GM18507 (cell line): Measurements from ENCODE around the gene GDI1.
"Not testable (repeated sequence)": the region's sequence is repeated elsewhere in the genome, so short reads cannot be mapped to it uniquely, and the experiment has no call there.

ENCODE experiments used
- DNase-seq: peaks from one replicate; pipeline ENCODE4 v3.0.0; 2011; ENCODE audit warnings: low read depth; ENCODE audit not compliant: insufficient read length; ENCODE audit errors: extremely low spot score
- FAIRE-seq: peaks from 2 replicates; lab custom pipeline; 2011; peaks lifted over from hg19 to GRCh38; lab: Jason Lieb, UNC

Gene GDI1

DNA sequence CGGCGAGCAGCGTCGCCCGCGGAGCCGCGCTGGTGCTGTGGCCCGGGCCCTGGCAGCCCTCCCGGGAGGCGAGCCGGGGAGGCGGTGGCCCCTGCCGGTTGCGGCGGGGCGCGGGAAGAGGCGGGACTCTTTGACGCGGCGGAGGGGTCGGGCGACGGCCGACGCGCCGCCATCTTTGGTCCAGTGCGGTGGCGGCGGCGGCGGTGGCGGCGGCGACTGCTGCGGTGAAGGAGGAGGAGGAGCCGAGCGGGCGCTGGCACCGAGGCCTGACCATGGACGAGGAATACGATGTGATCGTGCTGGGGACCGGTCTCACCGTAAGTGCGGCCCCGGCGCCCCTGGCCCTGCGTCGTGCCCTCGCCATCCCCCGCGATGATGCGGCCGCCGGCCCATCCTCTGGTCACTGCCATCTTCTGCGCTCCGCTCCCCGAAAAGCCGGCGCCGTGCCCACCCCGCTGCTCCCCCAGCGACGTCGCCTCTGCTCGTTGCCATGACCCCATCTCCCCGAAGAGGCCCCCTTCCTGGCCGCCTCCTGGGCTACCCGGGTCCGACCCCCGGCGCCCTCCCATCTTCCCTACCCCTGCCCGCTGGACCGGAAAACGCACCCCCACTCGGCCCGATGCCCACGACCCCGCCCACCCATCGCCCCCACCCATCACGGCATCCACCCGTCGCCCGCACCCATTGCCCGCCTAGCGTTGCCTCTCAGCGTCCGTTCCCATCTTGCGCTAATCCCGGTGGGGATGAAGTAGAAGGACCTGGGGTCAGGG, at the start of gene GDI1:
TSS of gene GDI1 (plus strand) at position 172 of the 770 bp plus-strand sequence. CDS start at position 273, 101 bp downstream.
- no peak for DNase-seq
- FAIRE-seq, result peak; percentile 68

DNA sequence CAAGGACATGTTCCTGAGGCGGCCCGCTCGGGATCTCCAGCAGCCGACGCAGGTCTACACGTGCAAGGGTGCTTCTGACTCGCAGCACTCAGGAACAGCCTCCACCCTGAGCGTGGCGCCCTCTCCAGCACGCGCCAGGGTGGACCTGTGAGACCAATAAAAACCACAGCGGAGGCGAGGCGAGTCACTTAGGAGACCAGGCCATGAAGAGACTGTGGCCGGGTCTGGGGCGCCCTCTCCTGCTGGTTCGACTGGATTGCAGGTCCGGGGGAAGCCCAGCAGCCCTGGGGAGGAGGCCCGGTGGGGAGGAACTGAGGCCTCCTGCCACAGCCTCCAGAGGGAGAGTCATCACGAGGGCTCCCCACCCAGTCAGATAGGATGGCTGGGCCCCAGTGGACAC, 48.9 kb upstream of the GDI1 start:
- FAIRE-seq, DNase-seq: not testable (repeated sequence)

DNA sequence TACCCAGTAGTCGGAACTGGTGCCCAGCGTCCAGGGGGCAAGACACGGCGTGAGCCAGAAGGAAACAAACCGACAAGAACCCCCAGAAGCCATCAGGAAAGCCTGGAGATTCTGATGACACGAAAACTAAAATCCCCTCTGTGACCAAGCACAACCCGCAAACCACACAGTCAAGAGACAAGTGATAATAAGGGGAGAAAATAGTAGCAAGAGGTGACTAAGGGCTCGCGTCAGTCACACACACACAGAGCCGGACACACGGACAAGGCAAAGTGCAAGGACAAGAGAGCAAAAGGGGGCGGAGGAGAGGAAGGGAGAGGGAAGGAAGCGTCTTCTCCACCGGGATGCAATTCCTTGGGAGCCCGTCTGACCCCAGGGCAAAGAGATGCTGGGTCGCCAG, 48.3 kb upstream of the GDI1 start:
- peak; percentile 98 for FAIRE-seq
- not testable (repeated sequence) for DNase-seq

DNA sequence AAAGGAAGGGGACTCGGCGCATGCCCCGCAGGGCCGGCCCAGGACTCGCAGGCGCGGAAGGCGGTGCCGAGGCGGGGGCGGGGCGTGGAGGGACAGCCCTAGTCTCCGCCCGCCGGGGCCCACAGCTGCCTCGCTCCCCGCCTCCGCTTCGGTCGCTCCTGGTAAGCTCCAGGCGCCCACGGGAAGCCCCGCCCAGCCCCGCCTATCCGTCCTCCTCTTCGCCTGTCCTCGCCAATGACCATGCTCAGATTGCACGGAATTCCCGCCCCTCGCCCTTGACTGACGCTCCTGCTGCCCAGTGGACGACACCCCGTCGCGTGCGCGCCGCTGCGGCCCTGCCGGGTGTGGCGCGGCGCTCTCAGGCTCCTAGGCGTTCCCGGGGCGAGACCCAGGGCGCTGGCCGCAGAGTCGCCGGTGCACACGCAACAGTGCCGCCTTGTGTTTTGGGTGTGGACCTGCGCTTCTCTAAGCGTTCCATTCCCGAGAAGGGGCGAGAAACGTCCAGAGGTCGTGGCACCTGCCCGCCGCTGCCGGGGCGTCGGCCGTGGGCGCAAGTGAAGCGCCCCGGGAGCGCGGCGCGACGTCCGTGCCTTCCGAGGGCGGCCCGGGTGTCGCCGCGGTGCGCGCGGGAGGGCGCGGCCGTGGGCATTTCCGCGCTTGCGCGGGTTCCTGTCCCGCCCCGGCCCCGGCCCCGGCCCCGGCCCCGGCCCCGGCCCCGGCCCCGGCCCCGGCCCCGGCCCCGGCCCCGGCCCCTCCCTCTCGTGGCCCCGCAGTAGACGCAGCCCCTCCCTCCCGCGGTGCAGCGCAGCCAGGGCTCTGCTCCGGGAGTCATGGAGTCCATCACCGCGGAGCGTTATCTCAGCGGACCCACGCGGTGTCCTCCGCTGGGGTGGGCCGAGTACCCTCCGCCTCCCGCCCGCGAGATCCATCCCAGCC, 46.9 kb upstream of the GDI1 start:
- FAIRE-seq, result peak; percentile 100
- DNase-seq, result not testable (repeated sequence)

DNA sequence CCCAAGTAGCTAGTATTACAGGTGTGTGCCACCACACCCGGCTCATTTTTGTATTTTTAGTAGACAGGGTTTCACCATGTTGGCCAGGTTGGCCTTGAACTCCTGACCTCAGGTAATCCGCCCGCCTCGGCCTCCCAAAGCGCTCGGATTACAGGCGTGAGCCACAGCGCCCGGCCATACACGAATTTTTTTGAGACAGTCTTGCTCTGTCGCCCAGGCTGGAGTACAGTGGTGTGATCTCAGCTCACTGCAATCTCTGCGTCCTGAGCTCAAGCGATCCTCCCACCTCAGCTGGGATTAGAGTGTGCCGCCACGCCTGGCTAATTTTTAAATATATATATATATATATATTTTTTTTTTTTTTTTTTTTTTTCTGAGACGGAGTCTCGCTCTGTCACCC, 40.6 kb upstream of the GDI1 start:
- DNase-seq, FAIRE-seq: not testable (repeated sequence)

DNA sequence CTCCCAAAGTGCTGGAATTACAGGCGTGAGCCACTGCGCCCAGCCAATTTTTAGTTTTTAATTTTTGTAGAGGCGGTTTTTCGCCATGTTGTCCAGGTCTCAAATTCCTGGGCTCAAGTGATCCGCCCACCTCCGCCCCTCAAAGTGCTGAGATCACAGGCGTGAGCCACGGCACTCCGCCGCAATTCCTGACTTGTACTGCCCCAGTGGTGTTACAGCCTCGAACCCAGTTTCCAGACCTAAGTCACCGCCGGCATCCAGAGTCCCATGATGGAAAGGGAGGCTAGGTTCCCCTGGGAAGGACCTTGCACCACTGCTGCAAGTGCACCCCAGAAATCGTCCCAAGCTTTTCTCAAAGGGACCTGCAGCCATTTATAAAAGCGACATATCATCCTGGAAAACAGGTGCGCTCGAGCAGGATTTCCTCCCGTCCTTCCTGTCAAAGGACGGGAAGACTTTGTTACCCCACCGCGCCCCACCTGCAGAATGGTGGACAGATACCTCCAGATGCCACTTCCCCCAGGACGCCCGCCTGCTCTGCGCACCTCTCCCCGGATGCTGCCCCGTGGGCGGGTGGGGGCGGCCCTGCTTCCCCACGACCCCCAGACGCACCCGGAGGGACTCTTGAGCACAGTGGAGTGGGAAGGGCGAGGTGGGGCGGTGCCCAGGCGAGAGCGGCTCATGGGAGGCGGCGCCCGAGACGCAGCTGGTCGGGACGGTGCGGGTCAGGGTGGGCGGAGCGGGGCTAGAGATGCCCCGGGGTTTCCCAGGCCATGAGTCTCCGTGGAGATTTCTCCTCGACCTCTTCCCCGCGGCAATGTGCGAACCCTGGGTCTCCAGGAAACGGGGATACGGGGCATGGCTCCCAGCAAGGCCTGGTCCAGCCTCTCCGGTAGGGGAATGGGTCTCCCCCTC, 39.7 kb upstream of the GDI1 start:
- DNase-seq (no peak), FAIRE-seq (peak; percentile 83)

DNA sequence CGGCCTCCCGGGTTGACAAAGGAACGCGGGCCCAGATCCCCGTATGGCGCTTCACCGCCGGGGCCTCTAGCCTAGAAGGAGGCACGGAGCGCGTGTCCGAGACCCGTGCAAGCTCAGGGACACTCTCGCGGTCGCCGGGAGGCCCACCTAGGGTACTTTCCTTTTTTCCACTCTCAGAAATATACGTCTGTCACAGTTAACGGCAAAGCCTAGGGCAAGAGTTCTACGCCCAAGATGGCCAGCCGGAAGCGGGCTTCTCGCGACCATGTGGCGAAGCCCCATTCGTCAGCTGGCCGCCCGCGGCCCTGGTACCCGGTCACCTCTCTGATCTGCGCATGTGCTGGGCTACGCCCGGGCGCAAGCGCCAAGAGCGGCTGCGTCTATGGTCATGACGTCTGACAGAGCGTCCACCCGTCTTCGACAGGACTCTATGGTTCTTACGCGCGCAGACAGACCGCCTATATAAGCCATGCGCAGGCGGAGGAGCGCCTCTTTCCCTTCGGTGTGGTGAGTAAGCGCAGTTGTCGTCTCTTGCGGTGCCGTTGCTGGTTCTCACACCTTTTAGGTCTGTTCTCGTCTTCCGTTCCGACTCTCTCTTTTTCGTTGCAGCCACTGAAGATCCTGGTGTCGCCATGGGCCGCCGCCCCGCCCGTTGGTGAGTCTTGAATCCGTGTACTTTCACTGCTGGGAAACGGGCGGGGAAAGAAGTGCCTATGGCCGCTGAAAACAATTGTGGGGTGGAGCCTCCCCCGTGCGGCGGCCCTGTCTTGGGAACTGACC, 38.9 kb upstream of the GDI1 start, which contains the start of gene RPL10:
TSS of gene RPL10 (plus strand) at position 490 of the 780 bp plus-strand sequence. CDS start at position 633, 143 bp downstream.
- DNase-seq (peak; percentile 77), FAIRE-seq (peak; percentile 91)

DNA sequence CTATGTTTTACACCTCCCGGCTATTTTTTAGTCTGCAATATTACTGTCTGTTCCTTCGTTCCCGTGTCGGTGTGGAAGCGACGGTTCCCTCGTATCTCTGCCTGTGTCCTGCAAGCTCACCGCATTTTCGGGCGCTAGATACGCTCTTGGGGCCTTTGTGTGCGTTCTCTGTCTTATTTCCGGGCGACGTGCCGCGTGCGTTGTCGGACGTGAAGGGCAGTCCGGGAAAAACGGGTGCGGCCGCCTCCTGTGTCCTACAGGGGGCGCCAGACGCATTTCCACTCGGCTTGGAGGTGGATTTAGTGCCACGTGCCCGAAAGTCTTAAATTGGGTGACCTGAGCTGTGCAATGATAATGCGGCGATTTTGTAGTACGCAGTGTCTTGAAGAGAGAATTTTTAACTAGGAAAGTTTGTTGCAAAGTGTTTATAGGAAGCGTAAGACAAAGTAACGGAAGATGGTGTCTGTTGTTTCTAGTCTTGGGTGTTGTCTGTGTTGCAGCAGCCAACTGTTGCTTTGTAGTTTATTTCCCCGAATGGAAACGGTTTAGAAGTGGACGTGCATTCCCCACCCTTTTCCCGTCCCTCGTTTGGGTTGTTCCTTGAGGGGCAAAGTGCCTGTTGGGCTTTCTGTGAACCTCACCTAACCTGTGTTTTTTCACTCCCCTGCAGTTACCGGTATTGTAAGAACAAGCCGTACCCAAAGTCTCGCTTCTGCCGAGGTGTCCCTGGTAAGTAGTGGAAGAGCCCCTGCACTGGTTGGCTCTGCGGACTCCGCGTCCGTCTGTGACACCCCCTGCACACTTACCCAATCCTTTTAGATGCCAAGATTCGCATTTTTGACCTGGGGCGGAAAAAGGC, 38.1 kb upstream of the GDI1 start:
- FAIRE-seq (no peak), DNase-seq (no peak)

DNA sequence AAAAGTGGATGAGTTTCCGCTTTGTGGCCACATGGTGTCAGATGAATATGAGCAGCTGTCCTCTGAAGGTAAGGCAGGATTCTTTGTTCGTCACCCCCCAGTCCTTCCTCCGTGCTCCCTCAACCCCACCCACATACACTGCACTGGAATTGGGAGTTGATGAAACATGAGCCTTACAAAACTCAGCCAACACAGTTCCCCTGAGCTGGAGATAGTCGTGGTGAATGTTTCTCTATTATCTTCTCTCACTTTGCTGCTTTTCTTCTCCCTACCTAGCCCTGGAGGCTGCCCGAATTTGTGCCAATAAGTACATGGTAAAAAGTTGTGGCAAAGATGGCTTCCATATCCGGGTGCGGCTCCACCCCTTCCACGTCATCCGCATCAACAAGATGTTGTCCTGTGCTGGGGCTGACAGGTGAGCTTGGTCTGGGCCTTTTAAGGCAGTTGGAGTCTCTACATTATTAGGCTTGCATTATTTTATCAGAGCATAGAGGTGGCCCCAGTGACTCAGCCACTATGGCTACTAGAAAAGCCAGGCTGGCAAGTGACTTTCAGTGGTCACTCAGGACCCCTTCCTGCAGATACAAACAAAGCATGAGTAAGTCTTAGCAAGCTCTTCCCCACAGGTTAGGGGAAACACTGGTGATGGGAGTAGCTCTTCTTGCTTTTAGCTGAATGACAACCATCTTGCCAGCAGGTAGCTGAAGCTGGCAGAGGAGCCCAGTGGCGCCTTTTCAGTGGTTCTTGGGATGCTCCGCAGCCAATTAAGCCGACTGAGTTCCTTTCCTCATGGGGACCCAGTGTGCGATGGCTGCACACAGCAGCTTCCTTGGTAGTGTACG, 37.2 kb upstream of the GDI1 start:
- FAIRE-seq, result peak; percentile 18
- no peak for DNase-seq

DNA sequence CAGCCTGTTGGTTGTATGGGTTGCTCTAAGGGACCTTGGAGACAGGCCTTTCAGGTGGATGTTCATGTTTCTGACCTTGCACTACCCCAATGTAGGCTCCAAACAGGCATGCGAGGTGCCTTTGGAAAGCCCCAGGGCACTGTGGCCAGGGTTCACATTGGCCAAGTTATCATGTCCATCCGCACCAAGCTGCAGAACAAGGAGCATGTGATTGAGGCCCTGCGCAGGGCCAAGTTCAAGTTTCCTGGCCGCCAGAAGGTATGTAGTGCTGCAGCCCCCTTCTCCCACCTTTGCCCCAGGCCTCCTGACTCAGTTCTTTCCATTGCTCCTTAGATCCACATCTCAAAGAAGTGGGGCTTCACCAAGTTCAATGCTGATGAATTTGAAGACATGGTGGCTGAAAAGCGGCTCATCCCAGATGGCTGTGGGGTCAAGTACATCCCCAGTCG, 36.6 kb upstream of the GDI1 start:
- not testable (repeated sequence) for DNase-seq, FAIRE-seq

DNA sequence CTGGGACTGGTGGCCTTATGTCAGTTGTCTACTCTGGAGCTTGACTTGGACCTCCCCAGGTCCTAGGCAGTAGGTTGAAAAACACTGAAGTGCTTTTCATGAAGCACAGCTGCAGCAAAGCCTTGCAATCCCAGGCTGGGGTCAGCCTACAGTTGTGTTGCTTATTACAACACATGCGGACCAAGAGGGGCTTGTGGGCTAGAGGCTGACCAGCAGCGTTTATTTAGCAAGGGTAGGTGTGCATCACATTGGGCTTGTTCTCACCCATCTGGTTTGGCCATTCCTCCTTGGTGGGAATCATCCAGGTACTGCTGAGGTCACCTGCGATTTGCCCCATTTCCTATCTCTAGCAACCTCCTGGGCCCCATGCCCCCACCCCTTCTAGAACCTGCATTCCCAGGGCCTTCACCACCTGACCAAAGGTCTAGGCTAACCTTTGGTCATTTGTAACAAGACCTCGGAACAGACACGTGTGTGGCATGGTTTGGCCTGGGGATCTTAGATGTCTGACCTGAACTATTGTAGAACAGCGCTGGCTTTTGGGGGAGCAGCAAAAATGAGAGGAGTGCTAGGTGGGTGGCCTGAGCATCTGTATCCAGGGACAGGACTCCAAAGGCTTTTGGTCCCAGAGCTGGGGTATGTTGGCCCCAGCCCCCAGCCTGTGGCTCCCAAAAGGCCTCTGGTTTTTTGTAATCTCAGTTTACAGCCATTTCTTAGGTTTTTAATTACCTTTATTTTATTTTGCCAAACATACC, 35.7 kb upstream of the GDI1 start:
- FAIRE-seq (no peak), DNase-seq (no peak)

DNA sequence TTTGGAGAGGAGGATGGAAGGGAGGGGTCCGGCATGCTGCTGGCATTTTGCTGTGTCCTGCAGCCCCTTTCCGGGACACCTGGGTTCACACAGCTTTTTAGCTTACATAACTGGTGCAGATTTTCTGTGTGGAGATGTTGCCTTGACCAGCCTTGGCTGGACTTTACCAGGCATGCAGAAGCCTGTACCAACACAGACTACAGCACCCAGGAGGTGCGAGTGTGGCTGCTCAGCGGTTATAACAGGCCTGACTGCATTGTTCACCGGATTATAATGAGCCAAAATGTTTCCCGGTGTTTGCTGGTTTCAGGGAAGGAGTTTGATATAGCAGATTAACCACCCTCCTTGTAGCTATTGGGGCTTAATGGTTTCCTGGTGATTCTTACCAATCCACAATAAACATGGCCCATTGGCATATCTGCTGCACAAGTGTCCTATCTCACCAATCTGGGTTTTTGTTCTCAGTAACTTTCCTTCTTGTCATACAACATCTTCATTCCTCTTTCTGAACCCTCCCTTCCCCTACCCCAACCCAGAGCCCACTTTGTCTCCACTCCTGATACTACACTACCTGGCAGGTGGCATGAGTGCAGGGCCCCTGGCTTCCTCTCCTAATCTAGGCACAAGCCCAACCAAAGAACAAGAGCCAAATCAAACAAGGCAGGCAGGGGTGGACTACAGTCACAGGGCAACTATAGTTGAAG, 34.9 kb upstream of the GDI1 start:
- DNase-seq (no peak), FAIRE-seq (no peak)

DNA sequence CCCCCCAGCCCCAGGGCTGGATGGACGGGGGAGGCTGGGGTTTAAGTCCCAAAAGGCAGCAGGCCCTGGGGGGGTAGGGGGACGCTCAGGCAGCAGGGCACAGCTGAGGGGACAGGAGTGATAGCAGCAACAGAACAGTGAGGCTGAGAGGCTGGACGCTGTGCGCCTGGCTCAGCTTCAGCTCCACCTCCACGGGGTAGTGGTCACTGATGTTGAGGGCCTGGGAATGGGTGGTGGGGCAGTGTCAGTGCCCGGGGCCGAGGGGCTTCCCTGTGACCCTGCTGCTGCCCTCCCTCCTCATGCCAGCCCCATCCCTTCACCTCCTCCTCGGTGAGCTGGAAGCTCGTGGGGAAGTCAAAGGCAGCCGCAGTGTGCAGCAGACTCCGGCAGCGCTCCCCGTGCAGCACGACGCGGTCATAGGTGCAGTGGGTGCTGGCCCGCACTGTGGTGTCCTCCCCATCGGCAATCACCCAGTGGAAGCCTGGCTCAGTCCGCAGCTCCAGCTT, 34.3 kb upstream of the GDI1 start:
- DNase-seq (no peak), FAIRE-seq (no peak)

DNA sequence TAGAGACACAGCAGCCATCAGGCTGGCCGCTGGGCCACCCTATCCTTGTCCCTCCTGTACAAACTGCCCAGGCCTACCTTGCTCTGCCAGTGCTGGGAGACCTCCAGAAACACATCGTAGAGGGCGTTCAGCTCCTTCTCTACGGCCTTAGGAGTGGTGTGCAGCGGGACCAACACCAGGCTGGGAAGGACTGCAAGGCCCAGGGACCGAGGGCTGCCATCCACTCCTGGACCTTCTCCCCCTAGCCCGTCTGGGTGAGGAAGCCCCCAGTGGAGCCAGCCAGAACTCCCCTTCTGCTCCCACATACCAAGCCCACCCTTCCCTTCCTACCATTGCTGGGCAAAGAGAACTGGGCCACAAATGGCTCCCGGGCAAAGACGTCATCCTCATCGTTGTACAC, 33.8 kb upstream of the GDI1 start:
- DNase-seq (no peak), FAIRE-seq (no peak)

DNA sequence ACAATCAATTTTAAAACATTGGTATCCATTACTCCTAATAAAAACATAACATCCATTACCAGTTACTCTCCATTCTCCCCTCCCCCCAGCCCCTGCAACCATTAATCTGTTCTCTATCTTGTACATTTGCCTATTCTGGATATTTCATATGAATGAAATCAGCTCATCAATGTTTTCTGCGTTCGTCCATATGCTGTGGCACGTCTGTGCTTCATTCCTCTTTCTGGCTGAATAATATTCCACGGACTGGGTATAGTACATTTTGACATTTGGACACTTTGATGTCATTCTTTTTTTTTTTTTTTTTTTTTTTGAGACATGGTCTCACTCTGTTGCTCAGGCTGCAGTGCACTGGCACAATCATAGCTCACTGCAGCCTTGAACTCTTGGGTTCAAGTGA, 33.1 kb upstream of the GDI1 start:
- FAIRE-seq (no peak), DNase-seq (no peak)
